Skeletal muscle tissue (tissue), 4 donors: ENCODE data around the gene RSU1. TPM values are rescaled to one million over a fixed set of nuclear protein-coding genes. Genes with fewer than 3 reads are reported as not detected.

ENCODE experiments used
- H3K27ac ChIP-seq: one replicate; pipeline ENCODE4 v1.7.0; 2013; ENCODE audit warnings: mild to moderate bottlenecking, low read depth, low read length, inconsistent platforms
- H3K27me3 ChIP-seq, 3 donors: one replicate each; pipeline ENCODE4 v1.7.0; 2013; ENCODE audit warnings: low read length in 3 of 3; ENCODE audit not compliant: control insufficient read depth in 3 of 3, insufficient read depth in 3 of 3
- H3K36me3 ChIP-seq, 3 donors: one replicate each; pipeline ENCODE4 v1.7.0; 2013; ENCODE audit warnings: low read length in 3 of 3; ENCODE audit not compliant: control insufficient read depth in 3 of 3, insufficient read depth in 3 of 3
- H3K4me1 ChIP-seq, 3 donors: one replicate each; pipeline ENCODE4 v1.7.0; 2013; ENCODE audit warnings: low read length in 3 of 3, mild to moderate bottlenecking in 3 of 3; ENCODE audit not compliant: control insufficient read depth in 3 of 3, insufficient read depth in 3 of 3
- H3K4me3 ChIP-seq, 3 donors: one replicate each; pipeline ENCODE4 v1.7.0; 2013; ENCODE audit warnings: low read length in 3 of 3
- H3K9ac ChIP-seq, 3 donors: one replicate each; pipeline ENCODE4 v1.7.0; 2013; ENCODE audit warnings: low read length in 3 of 3, mild to moderate bottlenecking in 3 of 3, moderate library complexity in 2 of 3, low read depth in 1 of 3
- H3K9me3 ChIP-seq, 3 donors: one replicate each; pipeline ENCODE4 v1.7.0; 2013; ENCODE audit warnings: low read length in 3 of 3; ENCODE audit not compliant: control insufficient read depth in 3 of 3
- total RNA-seq: library from RNA; depleted of rRNA; stranded (reverse); fragments of >200 nt; gene quantifications from one replicate; pipeline ENCODE4 v1.2.3, GENCODE V29; 2014
- donor health status: Osteomylitis.

RSU1 gene
- total RNA-seq, 1 donor from 2014 or later: 35.0 TPM

DNA sequence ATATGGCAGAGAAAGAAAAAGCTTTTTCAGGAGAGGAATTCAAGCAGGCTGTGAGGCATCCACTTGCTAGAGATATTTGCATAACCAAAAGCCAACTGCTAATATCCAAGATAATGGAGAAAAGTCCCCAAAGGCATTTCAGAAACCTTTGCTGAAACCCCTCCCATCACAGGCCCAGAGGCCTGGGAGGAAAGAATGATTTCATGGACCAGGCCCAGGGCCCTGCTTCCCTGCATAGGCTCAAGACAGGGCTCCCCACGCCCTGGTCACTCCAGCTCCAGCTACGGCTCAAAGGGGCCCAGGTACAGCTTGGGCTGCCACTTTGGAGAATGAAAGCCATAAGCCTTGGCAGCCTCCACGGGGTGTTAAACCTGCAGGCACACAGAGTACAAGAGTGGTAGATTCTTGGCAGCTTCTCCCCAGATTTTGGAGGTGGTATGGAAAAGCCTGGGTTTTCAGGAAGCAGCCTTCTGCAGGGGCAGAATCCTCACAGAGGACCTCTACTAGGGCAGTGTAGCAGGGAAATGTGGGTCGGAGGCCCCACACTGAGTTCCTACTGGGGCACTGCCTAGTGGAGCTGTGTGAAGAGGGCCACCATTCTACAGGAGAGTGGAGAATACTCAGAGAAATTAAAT lies 5.6 kb upstream of the RSU1 start:
- Histone ChIP-seq H3K9me3 (peaks cover 0 to 3% (median 2%) of the 10 kb centered on the region in 3 donors), H3K27me3 (no peaks in the 10 kb centered on the region), H3K9ac (no peak overlapping the region), H3K4me3 (no peak overlapping the region), H3K27ac (no peak overlapping the region), H3K36me3 (no peaks in the 10 kb centered on the region), H3K4me1 (no peaks in the 10 kb centered on the region)

DNA sequence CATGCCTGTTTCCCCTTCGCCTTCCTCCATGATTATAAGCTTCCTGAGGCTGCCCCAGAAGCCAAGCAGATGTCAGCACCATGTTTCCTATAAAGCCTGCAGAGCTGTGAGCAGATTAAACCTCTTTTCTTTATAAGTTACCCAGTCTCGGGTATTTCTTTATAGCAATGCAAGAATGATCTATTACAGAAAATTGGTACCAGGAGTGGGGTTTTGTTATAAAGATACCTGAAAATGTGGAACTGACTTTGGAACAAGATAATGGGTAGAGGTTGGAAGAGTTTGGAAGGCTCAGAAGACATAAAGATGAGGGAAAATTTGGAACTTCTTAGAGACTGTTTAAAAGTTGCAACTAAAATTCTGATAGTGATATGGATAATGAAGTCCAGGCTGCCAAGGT lies 4.8 kb upstream of the RSU1 start:
- H3K27ac ChIP-seq: no peak overlapping the region
- H3K27me3 ChIP-seq: no peaks in the 10 kb centered on the region
- peaks cover 0 to 3% (median 2%) of the 10 kb centered on the region in 3 donors for H3K9me3 ChIP-seq
- no peak overlapping the region for H3K4me3 ChIP-seq
- H3K9ac ChIP-seq: no peak overlapping the region
- H3K4me1 ChIP-seq: peaks cover 0 to 1% (median 0%) of the 10 kb centered on the region in 3 donors
- peaks cover 0 to 1% (median 0%) of the 10 kb centered on the region in 3 donors for H3K36me3 ChIP-seq

DNA sequence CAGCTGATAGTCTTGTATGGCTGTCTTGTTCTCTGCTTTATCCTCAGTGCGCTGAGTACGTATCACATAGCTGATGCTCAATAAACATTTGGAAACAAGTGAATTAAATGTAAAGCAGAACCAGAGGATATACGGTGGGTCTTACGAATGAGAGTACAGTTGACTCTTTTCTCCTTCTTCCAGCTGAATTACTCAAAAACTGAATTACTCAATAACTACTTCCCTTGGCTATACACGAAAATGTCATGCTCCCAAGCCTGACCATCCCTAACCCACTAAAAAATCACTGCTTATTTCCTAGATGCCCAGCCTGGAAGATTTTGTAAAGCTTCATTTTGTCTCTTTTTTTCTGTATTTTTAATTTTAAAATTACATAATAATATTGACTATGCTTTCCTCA lies 3.2 kb upstream of the RSU1 start:
- Histone ChIP-seq H3K4me3 (no peak overlapping the region), H3K9ac (no peak overlapping the region), H3K27ac (no peak overlapping the region), H3K4me1 (peaks cover 8 to 17% (median 13%) of the 10 kb centered on the region in 3 donors), H3K9me3 (peaks cover 0 to 3% (median 2%) of the 10 kb centered on the region in 3 donors), H3K27me3 (no peaks in the 10 kb centered on the region), H3K36me3 (peaks cover 0 to 4% (median 0%) of the 10 kb centered on the region in 3 donors)

DNA sequence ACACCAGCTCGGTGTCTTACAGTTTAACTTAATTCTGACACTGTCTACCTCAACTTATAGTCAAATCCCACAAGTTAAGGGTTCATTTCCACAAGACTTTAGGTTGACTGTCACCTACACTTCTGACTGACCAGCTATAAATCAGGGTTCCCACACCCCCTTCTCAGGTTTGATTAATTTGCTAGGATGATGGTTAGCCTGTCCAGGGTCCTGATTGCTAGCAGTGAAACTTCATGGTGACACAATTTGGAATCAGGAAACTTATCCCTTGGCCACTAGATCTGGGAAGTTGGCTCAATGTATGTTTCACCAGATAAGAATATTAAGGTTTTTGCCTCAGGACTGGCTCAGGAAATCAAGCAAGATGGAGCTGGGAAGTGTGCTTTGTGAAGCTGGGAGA lies 2.8 kb upstream of the RSU1 start:
- H3K4me3 ChIP-seq: no peak overlapping the region
- no peak overlapping the region for H3K27ac ChIP-seq
- peaks cover 8 to 21% (median 16%) of the 10 kb centered on the region in 3 donors for H3K4me1 ChIP-seq
- peaks cover 0 to 3% (median 2%) of the 10 kb centered on the region in 3 donors for H3K9me3 ChIP-seq
- no peaks in the 10 kb centered on the region for H3K27me3 ChIP-seq
- H3K9ac ChIP-seq: no peak overlapping the region
- peaks cover 0 to 4% (median 0%) of the 10 kb centered on the region in 3 donors for H3K36me3 ChIP-seq

DNA sequence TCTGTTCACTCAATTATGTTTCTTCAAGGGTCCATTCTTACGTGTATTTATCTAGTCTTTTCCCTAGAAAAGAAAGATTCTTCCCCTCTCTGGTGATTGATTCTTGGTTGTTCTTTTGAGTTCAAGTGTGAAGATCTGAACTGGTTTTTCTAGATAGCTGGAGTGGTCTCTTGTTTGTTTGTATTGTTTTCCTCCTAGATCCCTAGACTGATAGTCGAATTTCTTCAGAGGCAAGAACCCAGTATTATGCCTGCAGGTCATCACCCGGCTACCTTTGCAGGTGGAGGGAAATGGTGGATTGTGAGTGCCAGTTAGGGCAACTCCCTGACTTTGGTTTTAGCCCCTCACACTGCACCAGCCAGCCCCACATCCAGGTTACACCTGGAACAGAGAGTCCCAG lies 2.2 kb upstream of the RSU1 start:
- Histone ChIP-seq H3K27ac (no peak overlapping the region), H3K4me3 (no peak overlapping the region), H3K27me3 (no peaks in the 10 kb centered on the region), H3K4me1 (peaks cover 8 to 24% (median 16%) of the 10 kb centered on the region in 3 donors), H3K9me3 (peaks cover 0 to 3% (median 2%) of the 10 kb centered on the region in 3 donors), H3K36me3 (peaks cover 0 to 4% (median 0%) of the 10 kb centered on the region in 3 donors), H3K9ac (no peak overlapping the region)

DNA sequence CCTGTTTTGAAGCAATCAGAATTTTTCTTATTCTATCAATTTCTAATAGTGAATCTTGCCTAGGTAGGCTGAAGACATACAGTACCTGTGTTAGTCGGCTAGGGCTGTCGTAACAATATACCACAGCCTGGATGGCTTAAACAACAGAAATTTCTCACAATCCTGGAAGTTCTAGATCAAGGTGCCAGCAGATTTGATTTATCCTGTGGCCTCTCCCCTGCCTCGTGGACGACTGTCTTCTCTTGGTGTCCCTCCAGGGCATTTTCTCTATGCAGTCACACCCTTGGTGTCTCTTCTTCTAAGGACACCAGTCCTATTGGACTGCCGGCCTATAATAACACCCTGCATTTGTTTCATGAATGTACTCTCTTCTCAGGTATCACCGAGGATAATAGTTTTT lies 1.8 kb upstream of the RSU1 start:
- H3K27me3 ChIP-seq: no peaks in the 10 kb centered on the region
- H3K36me3 ChIP-seq: peaks cover 0 to 4% (median 0%) of the 10 kb centered on the region in 3 donors
- H3K9ac ChIP-seq: no peak overlapping the region
- peaks cover 8 to 24% (median 16%) of the 10 kb centered on the region in 3 donors for H3K4me1 ChIP-seq
- H3K4me3 ChIP-seq: no peak overlapping the region
- no peak overlapping the region for H3K27ac ChIP-seq
- peaks cover 0 to 3% (median 2%) of the 10 kb centered on the region in 3 donors for H3K9me3 ChIP-seq

DNA sequence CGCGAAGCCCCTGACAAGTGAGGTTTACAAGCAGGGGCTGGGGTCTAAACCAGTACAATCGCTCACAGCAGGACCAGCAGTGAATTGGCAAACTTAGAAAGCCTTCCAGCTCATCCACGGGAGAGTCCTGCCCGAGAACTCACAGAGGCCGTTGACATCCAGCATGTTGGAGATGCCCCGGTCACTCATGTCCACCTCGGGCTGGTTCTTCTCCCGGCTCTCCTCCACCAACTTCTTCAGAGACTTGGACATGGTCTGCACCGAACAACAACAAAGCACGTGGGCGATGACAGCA lies 447 bp downstream of the RSU1 start:
- Histone ChIP-seq H3K9me3 (no peaks in the 10 kb centered on the region), H3K27ac (peak overlapping the region; percentile 82), H3K4me1 (peaks cover 8 to 27% (median 16%) of the 10 kb centered on the region in 3 donors), H3K9ac (peak overlapping the region; percentile 72 to 94 (median 87)), H3K4me3 (peak overlapping the region; percentile 91 to 95 (median 94)), H3K36me3 (peaks cover 0 to 4% (median 0%) of the 10 kb centered on the region in 3 donors), H3K27me3 (no peaks in the 10 kb centered on the region)

DNA sequence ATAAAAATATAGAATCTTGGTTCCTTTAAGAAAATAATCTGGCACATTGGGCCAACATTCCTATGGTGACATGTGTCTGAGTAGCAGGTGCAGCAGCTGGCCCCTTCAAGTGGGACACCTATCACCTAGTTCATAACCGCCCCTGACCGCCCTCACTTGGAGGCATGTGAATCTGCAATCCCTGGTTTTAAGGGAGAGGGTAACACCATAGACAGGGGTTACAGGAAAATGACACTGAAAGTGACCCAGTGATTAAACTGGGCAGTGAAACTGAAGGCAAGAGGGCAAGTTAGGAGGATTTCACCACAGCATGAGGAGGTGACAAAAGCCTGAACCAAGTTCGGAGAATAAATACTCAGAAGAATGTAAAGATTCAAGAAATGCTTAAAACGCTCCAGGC lies 1.1 kb downstream of the RSU1 start:
- peak overlapping the region; percentile 82 for H3K27ac ChIP-seq

DNA sequence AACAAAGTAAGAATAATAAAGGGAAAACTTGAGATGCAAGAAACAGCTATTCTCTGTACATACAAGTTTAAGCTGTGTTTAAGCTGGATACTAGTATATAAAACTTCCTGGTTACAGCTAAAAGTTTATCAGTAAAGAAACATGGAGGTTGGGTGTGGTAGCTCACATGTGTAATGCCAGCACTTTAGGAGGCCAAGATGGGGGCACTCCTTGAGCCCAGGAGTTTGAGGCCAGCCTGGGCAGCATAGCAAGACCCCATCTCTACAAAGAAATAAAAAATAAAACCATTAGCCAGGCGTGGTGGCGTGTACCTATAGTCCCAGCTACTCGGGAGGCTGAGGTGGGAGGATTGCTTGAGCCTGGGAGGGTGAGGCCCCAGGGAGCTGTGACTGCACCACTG lies 3.2 kb downstream of the RSU1 start:
- peaks cover 10 to 32% (median 16%) of the 10 kb centered on the region in 3 donors for H3K4me1 ChIP-seq
- H3K36me3 ChIP-seq: peaks cover 0 to 4% (median 0%) of the 10 kb centered on the region in 3 donors
- no peak overlapping the region for H3K9ac ChIP-seq
- no peaks in the 10 kb centered on the region for H3K27me3 ChIP-seq
- H3K9me3 ChIP-seq: no peaks in the 10 kb centered on the region
- H3K4me3 ChIP-seq: no peak overlapping the region
- no peak overlapping the region for H3K27ac ChIP-seq

More for the DNA sequence above, 1.1 kb downstream of the RSU1 start:
- peak overlapping the region; percentile 72 to 94 (median 87) for H3K9ac ChIP-seq
- no peaks in the 10 kb centered on the region for H3K27me3 ChIP-seq
- H3K4me3 ChIP-seq: peak overlapping the region; percentile 91 to 95 (median 94)
- H3K4me1 ChIP-seq: peaks cover 8 to 30% (median 16%) of the 10 kb centered on the region in 3 donors
- H3K9me3 ChIP-seq: no peaks in the 10 kb centered on the region
- H3K36me3 ChIP-seq: peaks cover 0 to 4% (median 0%) of the 10 kb centered on the region in 3 donors

DNA sequence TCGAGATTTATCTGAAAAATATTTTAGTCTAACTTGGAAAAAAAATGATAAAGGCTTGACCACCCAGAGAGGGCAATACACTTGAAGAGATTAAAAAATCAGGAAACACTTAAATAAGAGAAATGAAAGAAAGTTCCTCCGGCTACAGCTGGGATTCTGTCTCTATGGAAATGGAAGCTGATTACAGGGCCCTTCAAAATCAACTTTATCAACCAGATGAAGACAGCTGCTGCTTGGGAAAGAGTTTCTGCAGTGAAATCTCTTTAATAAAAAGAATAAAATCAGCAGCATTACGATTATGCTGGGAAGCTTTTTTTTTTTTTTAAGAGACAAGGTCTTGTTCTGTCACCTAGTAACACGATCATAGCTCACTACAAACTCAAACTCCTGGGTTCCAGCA lies 4.5 kb downstream of the RSU1 start:
- Histone ChIP-seq H3K9me3 (no peaks in the 10 kb centered on the region), H3K9ac (no peak overlapping the region), H3K27ac (no peak overlapping the region), H3K36me3 (peaks cover 0 to 4% (median 0%) of the 10 kb centered on the region in 3 donors), H3K27me3 (no peaks in the 10 kb centered on the region), H3K4me1 (peaks cover 11 to 32% (median 16%) of the 10 kb centered on the region in 3 donors), H3K4me3 (no peak overlapping the region)
